Spleen (tissue), 7 donors: ENCODE results near the gene CDK14.

Source experiments
- CTCF ChIP-seq, 11 experiments: fragments of 200-600 bp in 7 of 11; fragments of 450-650 bp in 4 of 11; sonication (generic) in 4 of 11; IDR thresholded peaks in 8 of 11; conservative IDR thresholded peaks in 3 of 11; 1 replicate in 7 of 11; 2 replicates in 4 of 11; pipeline versions ENCODE4 v1.4.0 to v1.8.0; 2016 to 2021; ENCODE audit warnings: antibody characterized with exemption in 11 of 11, inconsistent platforms in 4 of 11, mild to moderate bottlenecking in 1 of 11
- POLR2A ChIP-seq, 3 donors: fragments of 450-650 bp; IDR thresholded peaks; one replicate each; pipeline ENCODE4 v1.5.1; 2017; ENCODE audit warnings: antibody characterized with exemption in 3 of 3, mild to moderate bottlenecking in 1 of 3
- POLR2AphosphoS5 ChIP-seq, 3 donors: sonication (generic); formaldehyde crosslinking; IDR thresholded peaks; one replicate each; pipeline ENCODE4 v1.5.1; 2017; ENCODE audit warnings: antibody characterized with exemption in 3 of 3
- donor health status: DM: no; HTN: no; CAD: no; lungs with moderate emphysema.
- donor health status: DM: no; HTN: no; CAD: no.
- donor health status: DM: no; HTN: no; CAD: no.

GRCh38 chr7:91083855-91084644, 487.9 kb downstream of the CDK14 start:
- TF ChIP-seq CTCF (IDR thresholded peaks at IDR 0.05 in 8 of 11, conservative IDR thresholded peaks at IDR 0.05 in 3 of 11): no peak
- TF ChIP-seq POLR2AphosphoS5 (IDR thresholded peaks at IDR 0.05): no peak
- no peak for TF ChIP-seq POLR2A (IDR thresholded peaks at IDR 0.05)
